Fibroblast of skin of right biceps (primary cell): ENCODE data around the gene SPPL2B.
"Not testable (repeated sequence)": the region's sequence is repeated elsewhere in the genome, so short reads cannot be mapped to it uniquely, and the experiment has no call there.

Experiments
- DNase-seq: peaks from one replicate; pipeline ENCODE4 v3.0.0-alpha.2; 2013

Gene SPPL2B

DNA sequence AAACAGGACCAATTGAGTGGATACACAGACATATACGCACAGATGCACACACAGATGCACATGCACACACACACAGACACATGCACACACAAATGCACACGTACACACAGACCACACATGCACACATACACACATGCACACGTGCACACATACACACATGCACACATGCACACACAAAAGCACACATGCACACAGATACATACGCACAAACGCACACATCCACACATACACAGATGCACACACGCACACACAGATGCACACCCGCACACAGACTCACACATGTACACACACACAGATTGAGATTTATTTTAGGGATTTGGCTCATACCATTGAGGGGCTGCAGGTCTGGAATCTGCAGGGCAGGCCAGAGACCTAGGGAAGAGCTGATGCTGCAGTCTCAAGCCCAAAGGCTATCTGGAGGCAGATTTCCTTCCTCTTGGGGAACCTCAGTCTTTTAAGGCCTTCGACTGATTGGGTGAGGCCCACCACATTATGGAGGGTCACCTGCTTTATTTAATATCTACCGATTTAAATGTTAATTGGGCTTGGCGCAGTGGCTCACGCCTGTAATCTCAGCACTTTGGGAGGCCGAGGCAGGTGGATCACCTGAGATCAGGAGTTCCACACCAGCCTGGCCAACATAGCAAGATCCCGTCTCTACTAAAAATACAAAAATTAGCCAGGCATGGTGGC is 54.2 kb downstream of the SPPL2B start:
- no peak for DNase-seq

DNA sequence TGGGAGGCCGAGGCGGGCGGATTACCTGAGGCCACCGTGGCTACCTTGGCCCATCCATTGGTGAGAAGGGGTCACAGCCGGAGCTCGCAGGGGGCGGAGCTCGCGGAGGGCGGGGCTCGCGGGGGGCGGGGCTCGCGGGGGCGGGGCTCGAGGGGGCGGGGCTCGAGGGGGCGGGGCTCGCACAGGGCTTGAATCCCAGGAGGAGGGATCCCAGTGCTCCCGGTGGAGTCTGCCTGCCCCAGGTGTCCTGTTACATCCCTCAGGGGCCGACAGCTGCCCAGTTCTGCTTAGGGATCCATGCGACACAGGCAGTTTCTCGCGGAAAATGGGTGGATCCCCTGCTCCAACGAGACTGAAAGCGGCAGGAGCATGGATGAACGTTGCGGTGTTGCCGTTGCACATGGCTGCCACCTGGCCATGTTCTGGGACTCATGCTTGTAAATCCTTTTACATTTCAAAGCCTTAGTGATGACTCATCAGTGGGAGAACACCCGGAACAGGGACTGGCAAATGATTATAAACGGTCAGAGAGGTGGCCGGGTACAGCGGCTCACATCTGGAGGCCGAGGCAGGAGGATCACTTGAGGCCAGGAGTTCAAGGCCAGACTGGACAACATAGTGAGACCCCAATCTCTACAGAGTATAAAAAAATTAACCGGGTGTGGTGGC is 56.7 kb downstream of the SPPL2B start:
- DNase-seq: peak; percentile 82

DNA sequence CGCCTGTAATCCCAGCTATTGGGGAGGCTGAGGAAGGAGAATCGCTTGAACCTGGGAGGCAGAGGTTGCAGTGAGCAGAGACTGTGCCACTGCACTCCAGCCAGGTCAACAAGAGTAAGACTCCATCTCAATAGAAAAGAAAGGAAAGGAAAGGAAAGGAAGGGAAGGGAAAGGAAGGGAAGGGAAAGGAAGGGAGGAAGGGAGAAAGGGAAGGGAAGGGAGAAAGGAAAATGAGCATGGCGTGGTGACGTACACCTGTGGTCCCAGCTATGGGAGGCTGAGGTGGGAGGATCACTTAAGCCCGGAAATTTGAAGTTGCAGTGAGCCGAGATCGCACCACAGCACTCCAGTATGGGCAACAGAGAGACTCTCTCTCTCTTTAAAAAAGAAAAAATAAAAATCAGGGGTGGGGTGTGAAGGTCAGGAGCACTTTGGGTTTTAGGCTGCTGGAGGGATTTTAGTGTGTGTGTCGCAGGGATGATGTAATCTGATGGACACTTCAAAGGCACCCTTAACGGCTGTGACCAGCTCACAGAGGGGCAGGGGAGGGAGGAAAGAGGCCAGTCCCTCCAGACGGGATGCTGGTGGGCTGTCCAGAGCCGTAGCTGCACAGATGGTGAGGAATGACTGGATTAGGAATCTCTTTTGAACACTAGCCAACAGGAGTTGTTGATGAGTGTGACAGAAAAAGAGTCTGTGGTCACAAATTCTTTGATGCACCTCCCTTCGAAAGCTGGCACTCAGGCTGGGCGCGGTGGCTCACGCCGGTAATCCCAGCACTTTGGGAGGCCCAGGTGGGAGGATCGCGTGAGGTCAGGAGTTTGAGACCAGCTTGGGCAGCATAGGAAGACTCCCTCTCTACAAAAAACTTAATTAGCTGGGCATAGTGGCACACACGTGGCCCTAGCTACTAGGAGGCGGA is 59.1 kb downstream of the SPPL2B start:
- DNase-seq: no peak

- no peak for DNase-seq
These were observed 61.1 kb downstream of the SPPL2B start for GRCh38 chr19:2389594-2389993.

DNA sequence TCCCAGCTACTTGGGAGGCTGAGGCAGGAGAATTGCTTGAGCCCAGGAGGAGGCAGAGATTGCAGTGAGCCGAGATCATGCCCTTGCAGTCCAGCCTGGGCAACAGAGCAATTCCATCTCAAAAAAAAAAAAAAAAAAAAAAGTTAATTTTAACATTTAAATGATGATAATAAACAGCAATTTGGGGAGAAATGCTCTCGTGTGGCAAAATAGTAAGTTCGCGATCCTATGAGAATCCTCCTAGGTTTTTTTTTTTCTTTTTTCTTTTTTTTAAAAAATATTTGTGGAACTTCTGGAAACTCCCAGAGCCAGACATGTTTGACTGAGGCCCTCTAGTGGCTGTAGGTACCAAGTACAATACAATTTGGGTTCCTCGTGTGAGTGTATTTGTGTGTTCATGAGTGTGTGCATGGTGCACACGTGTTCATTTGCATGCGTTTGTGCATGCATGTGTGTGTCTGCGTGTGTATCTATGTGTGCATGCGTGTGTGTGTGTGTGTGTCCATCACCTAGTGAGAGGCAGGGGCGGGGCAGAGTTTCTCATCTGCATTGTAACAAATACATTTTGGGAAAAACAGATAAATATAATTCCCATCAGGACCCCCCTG is 62.7 kb downstream of the SPPL2B start:
- peak; percentile 73 for DNase-seq

DNA sequence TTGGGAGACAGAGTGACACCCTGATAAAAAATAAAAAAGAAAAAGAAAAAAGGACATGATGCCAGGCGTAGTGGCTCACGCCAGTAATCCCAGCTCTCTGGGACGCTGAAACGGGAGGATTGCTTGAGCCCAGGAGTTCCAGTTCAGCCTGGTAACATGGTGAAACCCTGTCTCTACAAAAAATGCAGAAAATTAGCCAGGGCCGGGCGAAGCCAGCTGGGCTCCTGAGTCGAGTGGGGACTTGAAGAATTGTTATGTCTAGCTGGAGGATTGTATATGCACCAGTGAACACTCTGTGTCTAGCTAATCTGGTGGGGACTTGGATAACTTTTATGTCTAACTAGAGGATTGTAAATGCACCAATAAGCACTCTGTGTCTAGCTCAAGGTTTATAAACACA is 63.9 kb downstream of the SPPL2B start:
- no peak for DNase-seq

- DNase-seq: not testable (repeated sequence)
These were observed 64.4 kb downstream of the SPPL2B start for GRCh38 chr19:2392899-2393298.

GRCh38 chr19:2394054-2394441 is 65.6 kb downstream of the SPPL2B start:
- no peak for DNase-seq

- no peak for DNase-seq
These were observed 66.2 kb downstream of the SPPL2B start for GRCh38 chr19:2394442-2395292.

- not testable (repeated sequence) for DNase-seq
These were observed 66.9 kb downstream of the SPPL2B start for GRCh38 chr19:2395293-2395829.

DNA sequence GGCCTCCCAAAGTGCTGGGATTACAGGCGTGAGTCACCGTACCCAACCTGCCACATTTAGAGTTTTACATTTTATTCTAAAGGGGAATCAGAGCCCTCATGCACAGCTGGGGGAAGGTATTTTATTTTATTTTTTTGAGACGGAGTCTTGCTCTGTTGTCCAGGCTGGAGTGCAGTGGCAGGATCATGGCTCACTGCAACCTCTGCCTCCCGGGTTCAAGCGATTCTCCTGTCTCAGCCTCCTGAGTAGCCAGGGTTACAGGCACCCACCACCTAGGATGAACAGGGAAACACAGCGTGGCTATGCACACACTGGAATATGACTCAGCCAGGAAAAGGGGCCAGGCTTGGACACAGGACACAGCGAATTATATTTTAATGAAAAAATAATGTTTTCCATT is 68.7 kb downstream of the SPPL2B start:
- DNase-seq: not testable (repeated sequence)

DNA sequence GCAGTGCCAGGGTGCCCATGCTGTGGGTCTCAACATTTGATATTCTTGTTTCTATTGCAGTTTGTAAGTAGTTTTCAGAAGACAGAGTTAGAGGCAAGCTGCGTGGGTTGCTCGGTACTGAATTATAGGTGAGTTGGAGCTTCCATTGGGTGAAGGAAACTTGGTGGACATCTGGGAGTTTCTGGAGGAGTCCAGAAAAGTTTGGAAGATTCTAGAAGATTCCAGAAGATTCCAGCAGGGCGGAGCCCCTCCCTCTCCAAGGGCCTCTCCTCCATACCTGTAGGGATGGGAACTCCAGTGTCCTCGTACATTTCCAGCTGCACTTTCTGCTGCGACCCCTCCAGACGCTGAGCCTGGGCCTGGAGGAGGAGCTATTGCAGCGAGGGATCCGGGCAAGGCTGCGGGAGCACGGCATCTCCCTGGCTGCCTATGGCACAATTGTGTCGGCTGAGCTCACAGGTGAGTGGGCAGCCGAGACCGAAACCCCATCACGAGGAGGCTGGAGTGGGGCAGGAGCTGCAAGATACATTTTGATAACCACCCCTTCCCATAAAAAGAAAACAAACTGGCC is 70.3 kb downstream of the SPPL2B start:
- DNase-seq: no peak

DNA sequence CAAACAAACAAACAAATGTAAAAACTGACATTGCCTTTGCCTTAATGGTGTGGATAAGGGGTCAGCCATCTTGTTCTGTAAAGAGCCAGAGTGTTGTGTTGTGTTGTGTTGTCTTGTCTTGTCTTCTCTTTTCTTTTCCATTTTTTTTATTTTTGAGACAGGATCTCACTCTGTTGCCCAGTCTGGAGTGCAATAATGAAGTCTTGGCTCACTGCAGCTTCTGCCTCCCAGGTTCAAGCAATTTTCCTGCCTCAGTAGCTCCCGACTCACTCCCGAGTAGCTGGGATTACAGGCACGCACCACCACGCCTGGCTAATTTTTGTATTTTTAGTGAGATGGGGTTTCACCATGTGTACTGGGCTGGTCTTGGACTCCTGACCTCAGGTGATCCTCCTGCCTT is 71.1 kb downstream of the SPPL2B start:
- DNase-seq: no peak
